Body of pancreas (tissue), 4 donors: ENCODE measurements around the gene FAM174B.

Experiments
- POLR2A ChIP-seq, 3 donors: fragments of 450-650 bp; IDR thresholded peaks; one replicate each; pipeline ENCODE4 v1.6.1; 2016; ENCODE audit warnings: antibody characterized with exemption in 3 of 3, mild to moderate bottlenecking in 2 of 3
- TF ChIP-seq, protein P1 (sequence below), 7 experiments: fragments of 450-650 bp in 4 of 7; fragments of 200-600 bp in 3 of 7; sonication (generic) in 3 of 7; IDR thresholded peaks; one replicate each; pipeline ENCODE4 v1.5.1; 2016 to 2019; ENCODE audit warnings: antibody characterized with exemption in 7 of 7

DNA sequence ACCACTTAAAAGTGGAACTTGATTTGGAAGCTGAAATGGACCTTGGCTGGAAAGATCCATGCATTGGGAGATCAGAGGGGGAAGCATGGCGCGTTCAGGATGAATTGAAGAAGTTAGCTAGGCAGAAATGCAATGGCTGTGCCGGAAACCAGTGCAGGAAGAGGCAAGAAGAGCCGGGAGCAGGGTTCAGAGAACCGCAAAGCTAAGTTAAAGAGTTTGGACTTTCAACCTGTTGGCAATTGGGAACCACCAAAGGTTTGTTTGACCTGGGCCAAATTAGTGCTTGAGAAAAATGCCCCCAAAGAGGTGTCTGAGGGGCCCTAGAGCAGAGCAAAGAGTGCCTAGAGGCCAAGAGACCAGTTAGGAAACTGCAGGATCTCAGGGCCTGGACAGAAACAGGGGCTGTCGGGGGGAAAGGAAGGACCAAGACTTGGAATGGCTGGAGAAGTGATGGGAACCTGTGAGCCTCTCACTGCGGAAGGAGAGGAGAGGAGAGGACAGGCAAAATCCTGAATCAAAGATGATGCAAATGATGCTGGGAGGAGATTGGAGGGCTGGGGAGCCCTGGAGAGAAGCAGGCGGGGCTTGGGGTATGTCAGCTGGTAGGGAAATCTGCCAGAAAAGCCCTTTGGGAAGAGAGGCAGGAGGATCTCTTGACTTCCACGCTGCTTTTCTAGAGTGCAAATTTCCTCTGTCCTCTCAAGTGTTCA, 49.3 kb downstream of the FAM174B start:
- TF ChIP-seq, protein P1, sequence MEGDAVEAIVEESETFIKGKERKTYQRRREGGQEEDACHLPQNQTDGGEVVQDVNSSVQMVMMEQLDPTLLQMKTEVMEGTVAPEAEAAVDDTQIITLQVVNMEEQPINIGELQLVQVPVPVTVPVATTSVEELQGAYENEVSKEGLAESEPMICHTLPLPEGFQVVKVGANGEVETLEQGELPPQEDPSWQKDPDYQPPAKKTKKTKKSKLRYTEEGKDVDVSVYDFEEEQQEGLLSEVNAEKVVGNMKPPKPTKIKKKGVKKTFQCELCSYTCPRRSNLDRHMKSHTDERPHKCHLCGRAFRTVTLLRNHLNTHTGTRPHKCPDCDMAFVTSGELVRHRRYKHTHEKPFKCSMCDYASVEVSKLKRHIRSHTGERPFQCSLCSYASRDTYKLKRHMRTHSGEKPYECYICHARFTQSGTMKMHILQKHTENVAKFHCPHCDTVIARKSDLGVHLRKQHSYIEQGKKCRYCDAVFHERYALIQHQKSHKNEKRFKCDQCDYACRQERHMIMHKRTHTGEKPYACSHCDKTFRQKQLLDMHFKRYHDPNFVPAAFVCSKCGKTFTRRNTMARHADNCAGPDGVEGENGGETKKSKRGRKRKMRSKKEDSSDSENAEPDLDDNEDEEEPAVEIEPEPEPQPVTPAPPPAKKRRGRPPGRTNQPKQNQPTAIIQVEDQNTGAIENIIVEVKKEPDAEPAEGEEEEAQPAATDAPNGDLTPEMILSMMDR (IDR thresholded peaks at IDR 0.05) = no peak
- no peak for TF ChIP-seq POLR2A (IDR thresholded peaks at IDR 0.05)
